RWPE2 (cell line): Measurements from ENCODE around the gene KIFC3.

Experiments
- ATAC-seq: fragments of 200-7000 bp; cut with Tn5 transposase; 3 replicates; pipeline ENCODE4 v1.9.1; 2021; ENCODE audit warnings: low read depth
- DNase-seq: peaks from one replicate; pipeline ENCODE4 v3.0.0-alpha.2; 2020; ENCODE audit warnings: low spot score
- H3K27ac ChIP-seq: fragments of 450-650 bp; 2 replicates; pipeline ENCODE4 v1.5.1; 2017; ENCODE audit warnings: mild to moderate bottlenecking; ENCODE audit not compliant: poor library complexity, severe bottlenecking
- H3K27me3 ChIP-seq: fragments of 250-450 bp; sonication (Bioruptor Pico); 2 replicates; pipeline ENCODE4 v1.5.1; 2021; ENCODE audit warnings: mild to moderate bottlenecking, moderate library complexity; ENCODE audit not compliant: insufficient read depth, poor library complexity, severe bottlenecking
- H3K36me3 ChIP-seq: fragments of 250-450 bp; sonication (Bioruptor Pico); 2 replicates; pipeline ENCODE4 v1.5.1; 2020; ENCODE audit warnings: low read depth, mild to moderate bottlenecking, moderate library complexity
- H3K4me1 ChIP-seq: fragments of 250-450 bp; sonication (Bioruptor Pico); 2 replicates; pipeline ENCODE4 v1.5.1; 2021; ENCODE audit warnings: mild to moderate bottlenecking, moderate library complexity; ENCODE audit not compliant: insufficient read depth, poor library complexity, severe bottlenecking
- H3K4me3 ChIP-seq: fragments of 250-450 bp; sonication (Bioruptor Pico); 2 replicates; pipeline ENCODE4 v1.5.1; 2021; ENCODE audit warnings: mild to moderate bottlenecking, moderate library complexity; ENCODE audit not compliant: severe bottlenecking
- H3K9me3 ChIP-seq: fragments of 250-450 bp; sonication (Bioruptor Pico); 2 replicates; pipeline ENCODE4 v1.5.1; 2021; ENCODE audit warnings: mild to moderate bottlenecking, moderate library complexity; ENCODE audit not compliant: severe bottlenecking
- TF ChIP-seq, protein P1 (sequence below): fragments of 450-650 bp; IDR thresholded peaks from one replicate; pipeline ENCODE4 v1.5.1; 2017; ENCODE audit warnings: mild to moderate bottlenecking, moderate library complexity; ENCODE audit not compliant: poor library complexity, severe bottlenecking

The KIFC3 gene

DNA sequence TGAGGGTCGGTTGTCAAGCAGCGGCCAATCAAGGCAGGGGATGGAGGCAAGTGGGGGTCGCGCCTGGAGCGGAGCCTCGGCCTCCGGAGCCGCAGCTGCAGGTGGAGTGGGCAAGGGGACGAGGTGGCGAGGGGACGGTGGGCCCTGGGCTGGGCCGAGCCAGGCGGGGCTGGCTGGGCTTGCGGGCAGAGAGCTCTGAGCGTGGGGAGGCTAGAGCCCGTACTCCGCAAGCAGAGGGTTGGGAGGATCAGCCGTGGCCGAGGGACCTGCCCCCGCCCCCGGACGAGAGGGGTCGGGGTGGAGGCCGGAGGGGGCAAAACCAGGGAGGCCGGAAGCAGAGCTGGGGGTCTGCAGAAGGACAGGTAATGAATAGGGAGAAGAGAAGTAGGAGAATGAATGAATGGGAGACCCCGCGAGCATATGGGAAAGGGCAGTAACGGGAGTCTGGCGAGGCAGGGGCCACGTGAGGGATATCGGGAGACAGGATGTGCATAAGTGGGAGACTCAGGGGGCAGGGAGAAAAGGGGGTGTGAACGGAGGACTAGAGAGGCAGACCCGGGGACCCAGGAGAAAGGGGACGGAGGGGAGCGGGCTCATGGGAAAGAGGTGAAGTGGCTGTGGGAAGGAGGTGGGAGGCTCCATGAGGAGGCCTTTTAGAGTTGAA is 66.4 kb downstream of the KIFC3 start, which contains the start of gene KATNB1:
Gene KATNB1, plus strand, starts transcription at position 16 of the 664 bp plus-strand sequence. CDS start 1,474 bp downstream, outside the sequence.
- no peaks in the 10 kb centered on the region for H3K4me1 ChIP-seq
- H3K27me3 ChIP-seq, result no peaks in the 10 kb centered on the region
- H3K36me3 ChIP-seq, result peaks cover 6% of the 10 kb centered on the region
- ATAC-seq (peak; percentile 22; the same call in 2 of the 3 replicates), DNase-seq (no peak)
- no peaks in the 10 kb centered on the region for H3K9me3 ChIP-seq
- H3K27ac ChIP-seq, result peak within 1 kb of the TSS; percentile 35
- peak within 1 kb of the TSS; percentile 74 for H3K4me3 ChIP-seq
- TF ChIP-seq, protein P1, sequence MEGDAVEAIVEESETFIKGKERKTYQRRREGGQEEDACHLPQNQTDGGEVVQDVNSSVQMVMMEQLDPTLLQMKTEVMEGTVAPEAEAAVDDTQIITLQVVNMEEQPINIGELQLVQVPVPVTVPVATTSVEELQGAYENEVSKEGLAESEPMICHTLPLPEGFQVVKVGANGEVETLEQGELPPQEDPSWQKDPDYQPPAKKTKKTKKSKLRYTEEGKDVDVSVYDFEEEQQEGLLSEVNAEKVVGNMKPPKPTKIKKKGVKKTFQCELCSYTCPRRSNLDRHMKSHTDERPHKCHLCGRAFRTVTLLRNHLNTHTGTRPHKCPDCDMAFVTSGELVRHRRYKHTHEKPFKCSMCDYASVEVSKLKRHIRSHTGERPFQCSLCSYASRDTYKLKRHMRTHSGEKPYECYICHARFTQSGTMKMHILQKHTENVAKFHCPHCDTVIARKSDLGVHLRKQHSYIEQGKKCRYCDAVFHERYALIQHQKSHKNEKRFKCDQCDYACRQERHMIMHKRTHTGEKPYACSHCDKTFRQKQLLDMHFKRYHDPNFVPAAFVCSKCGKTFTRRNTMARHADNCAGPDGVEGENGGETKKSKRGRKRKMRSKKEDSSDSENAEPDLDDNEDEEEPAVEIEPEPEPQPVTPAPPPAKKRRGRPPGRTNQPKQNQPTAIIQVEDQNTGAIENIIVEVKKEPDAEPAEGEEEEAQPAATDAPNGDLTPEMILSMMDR, result no peak

DNA sequence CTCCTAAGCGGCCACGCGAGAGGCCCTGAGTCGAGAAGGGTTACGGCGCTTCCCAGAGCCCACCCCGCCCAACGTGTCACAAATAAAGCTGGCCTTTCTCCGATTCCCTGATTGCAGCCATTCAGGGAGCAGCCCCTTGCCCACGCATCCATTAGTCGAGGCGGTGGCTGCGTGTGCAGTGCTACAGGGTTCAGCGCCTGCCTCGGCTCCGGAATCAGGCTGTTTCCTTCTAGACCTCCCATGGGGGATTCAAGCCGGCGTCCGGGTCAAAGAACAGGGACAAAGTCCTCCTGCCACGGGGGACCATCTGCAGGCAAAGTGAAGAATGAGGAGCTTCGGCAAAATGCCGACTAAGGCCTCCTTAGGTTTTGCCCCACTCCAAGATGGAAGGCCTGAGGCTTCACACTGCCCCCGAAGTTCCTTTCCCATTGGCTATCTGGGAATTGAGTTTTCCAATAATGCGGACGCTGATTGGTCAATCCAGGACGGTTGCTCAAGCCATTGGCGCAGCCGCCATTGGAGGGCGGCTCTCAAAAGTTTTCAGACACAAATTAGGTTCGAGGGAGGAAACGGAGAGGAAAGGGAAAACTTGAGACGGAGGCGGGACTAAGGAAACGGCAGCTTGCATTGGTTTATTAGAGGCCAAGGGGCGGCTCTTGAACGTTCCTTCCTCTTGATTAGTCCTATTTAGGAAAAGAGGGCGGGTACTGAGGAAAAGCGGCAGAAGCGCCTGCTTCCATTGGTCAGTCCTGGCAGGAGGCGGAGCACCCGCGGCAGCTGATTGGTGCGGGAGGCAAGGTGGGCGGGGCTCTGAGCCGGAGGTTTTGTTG is 67.2 kb downstream of the KIFC3 start:
- no peaks in the 10 kb centered on the region for H3K9me3 ChIP-seq
- peak overlapping the region; percentile 35 for H3K27ac ChIP-seq
- H3K27me3 ChIP-seq, result no peaks in the 10 kb centered on the region
- peak overlapping the region; percentile 74 for H3K4me3 ChIP-seq
- TF ChIP-seq, protein P1, result no peak
- H3K4me1 ChIP-seq, result no peaks in the 10 kb centered on the region
- DNase-seq (peak; percentile 98), ATAC-seq (peak; percentile 95)
- peaks cover 6% of the 10 kb centered on the region for H3K36me3 ChIP-seq

GRCh38 chr16:57734308-57734924 is 67.9 kb downstream of the KIFC3 start:
- Histone ChIP-seq H3K27me3 (no peaks in the 10 kb centered on the region), H3K27ac (peak overlapping the region; percentile 35), H3K9me3 (no peaks in the 10 kb centered on the region), H3K4me3 (peak overlapping the region; percentile 74), H3K4me1 (no peaks in the 10 kb centered on the region), H3K36me3 (peaks cover 6% of the 10 kb centered on the region)
- ATAC-seq (no peak), DNase-seq (peak; percentile 9)
- TF ChIP-seq, protein P1, result no peak

DNA sequence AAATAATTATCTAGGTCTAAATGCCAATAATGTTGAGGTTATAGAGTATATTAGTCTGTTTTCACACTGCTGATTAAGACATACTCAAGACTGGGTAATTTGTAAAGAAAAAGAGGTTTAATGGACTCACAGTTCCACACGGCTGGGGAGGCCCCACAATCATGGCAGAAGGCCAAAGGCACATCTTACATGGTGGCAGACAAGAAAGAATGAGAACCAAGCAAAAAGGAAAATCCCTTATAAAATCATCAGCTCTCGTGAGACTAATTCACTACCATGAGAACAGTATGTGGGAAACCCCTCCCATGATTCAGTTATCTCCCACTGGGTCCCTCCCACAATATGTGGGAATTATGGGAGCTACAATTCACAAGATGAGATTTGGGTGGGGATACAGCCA is 69.6 kb downstream of the KIFC3 start:
- Histone ChIP-seq H3K4me3 (no peak overlapping the region), H3K27me3 (no peaks in the 10 kb centered on the region), H3K27ac (no peak overlapping the region), H3K9me3 (no peaks in the 10 kb centered on the region), H3K36me3 (peaks cover 6% of the 10 kb centered on the region), H3K4me1 (no peaks in the 10 kb centered on the region)
- ATAC-seq, result no peak
- DNase-seq, result no peak
- TF ChIP-seq, protein P1, result no peak
